A549 (cell line): ENCODE data around the gene ADCY1. TPM values are rescaled to one million over a fixed set of nuclear protein-coding genes. Genes with fewer than 3 reads are reported as not detected.

ENCODE experiments used
- ATAC-seq, 2 experiments: fragments of 200-7000 bp in 1 of 2; fragments of >200 bp in 1 of 2; cut with Nextera tagmentation in 1 of 2; cut with Tn5 transposase in 1 of 2; 3 replicates each; pipeline versions ENCODE4 v1.8.0 to v1.9.1; 2018 to 2020; ENCODE audit warnings: mild to moderate bottlenecking in 1 of 2, moderate library complexity in 1 of 2
- CTCF ChIA-PET: fragments of 300-600 bp; sonication (Branson Sonifier 250); formaldehyde crosslinking; extraction: SDS; loops from one replicate; lab custom pipeline; 2021; ENCODE audit warnings: antibody characterized with exemption, inconsistent platforms; lab: Yijun Ruan, JAX
- POLR2A ChIA-PET: fragments of 350-600 bp; formaldehyde crosslinking; extraction: SDS; loops from one replicate; lab custom pipeline; 2021; ENCODE audit warnings: antibody characterized with exemption, inconsistent platforms; lab: Yijun Ruan, JAX
- DNase-seq, 2 experiments: peaks; one replicate each; pipeline versions ENCODE4 v3.0.0 to v3.0.0-alpha.2; 2011 to 2016; ENCODE audit warnings: low read depth in 1 of 2, low spot score in 1 of 2
- FAIRE-seq: peaks from 2 replicates; lab custom pipeline; 2011; peaks lifted over from hg19 to GRCh38; lab: Jason Lieb, UNC
- H3K27ac ChIP-seq, 2 experiments: fragments of >200 bp; sonication (Bioruptor Twin); formaldehyde crosslinking; 3 replicates each; pipeline ENCODE4 v1.5.1; 2016 to 2017
- H3K4me1 ChIP-seq: fragments of >200 bp; sonication (Bioruptor Twin); formaldehyde crosslinking; 3 replicates; pipeline ENCODE4 v1.6.1; 2016
- H3K4me2 ChIP-seq: fragments of >200 bp; sonication (Bioruptor Twin); formaldehyde crosslinking; 3 replicates; pipeline ENCODE4 v1.6.1; 2016
- H3K4me3 ChIP-seq: fragments of >200 bp; sonication (Bioruptor Twin); formaldehyde crosslinking; 3 replicates; pipeline ENCODE4 v1.5.1; 2016
- H3K9me3 ChIP-seq: fragments of >200 bp; sonication (Bioruptor Twin); formaldehyde crosslinking; 3 replicates; pipeline ENCODE4 v1.6.1; 2016
- BHLHE40 ChIP-seq: IDR thresholded peaks from 2 replicates; pipeline ENCODE4 v1.6.1; 2012; ENCODE audit warnings: low read depth, low read length, inconsistent platforms
- CBX2 ChIP-seq: fragments of 200-600 bp; sonication (generic); IDR thresholded peaks from 2 replicates; pipeline ENCODE4 v1.6.1; 2016; ENCODE audit warnings: low read depth, mild to moderate bottlenecking, borderline replicate concordance
- CBX8 ChIP-seq: fragments of 200-600 bp; sonication (generic); IDR thresholded peaks from 2 replicates; pipeline ENCODE4 v1.6.1; 2016
- CEBPB ChIP-seq, 2 experiments: fragments of >200 bp in 1 of 2; sonication (Bioruptor Twin) in 1 of 2; formaldehyde crosslinking in 1 of 2; IDR thresholded peaks; 2 replicates each; pipeline ENCODE4 v1.6.1; 2012 to 2016
- CHD4 ChIP-seq: fragments of 200-600 bp; sonication (generic); IDR thresholded peaks from 2 replicates; pipeline ENCODE4 v1.6.1; 2016; ENCODE audit warnings: antibody characterized with exemption, mild to moderate bottlenecking, borderline replicate concordance
- EHMT2 ChIP-seq: fragments of 200-600 bp; sonication (generic); IDR thresholded peaks from 2 replicates; pipeline ENCODE4 v1.6.1; 2016; ENCODE audit warnings: antibody characterized with exemption, low read depth, mild to moderate bottlenecking, moderate library complexity
- EP300 ChIP-seq, 2 experiments: fragments of >200 bp; sonication (Bioruptor Twin); formaldehyde crosslinking; IDR thresholded peaks; 2 replicates in 1 of 2; 3 replicates in 1 of 2; pipeline ENCODE4 v1.6.1; 2016 to 2017
- ESRRA ChIP-seq: fragments of 150-350 bp; IDR thresholded peaks from 2 replicates; pipeline ENCODE4 v1.6.1; 2014; ENCODE audit warnings: mild to moderate bottlenecking, low read length, borderline replicate concordance
- FOSL2 ChIP-seq, 2 experiments: fragments of 450-650 bp in 1 of 2; fragments of >200 bp in 1 of 2; sonication (Bioruptor Twin) in 1 of 2; formaldehyde crosslinking; IDR thresholded peaks; 2 replicates each; pipeline versions ENCODE4 v1.5.0 to v1.6.1; 2016 to 2020; ENCODE audit warnings: mild to moderate bottlenecking in 1 of 2, moderate library complexity in 1 of 2
- GATA3 ChIP-seq: IDR thresholded peaks from 2 replicates; pipeline ENCODE4 v1.6.1; 2012; ENCODE audit warnings: borderline replicate concordance
- HES2 ChIP-seq: fragments of >200 bp; sonication (Bioruptor Twin); formaldehyde crosslinking; IDR thresholded peaks from 2 replicates; pipeline ENCODE4 v1.6.1; 2016
- HEYL ChIP-seq: fragments of 250-450 bp; sonication (Bioruptor Pico); IDR thresholded peaks from 2 replicates; pipeline ENCODE4 v1.8.0; 2021; ENCODE audit warnings: mild to moderate bottlenecking, moderate library complexity
- JUNB ChIP-seq: fragments of >200 bp; sonication (Bioruptor Twin); formaldehyde crosslinking; IDR thresholded peaks from 2 replicates; pipeline ENCODE4 v1.6.1; 2016
- KDM1A ChIP-seq: fragments of 200-600 bp; sonication (generic); IDR thresholded peaks from 2 replicates; pipeline ENCODE4 v1.6.1; 2016; ENCODE audit warnings: low read depth, mild to moderate bottlenecking
- KDM5A ChIP-seq: fragments of 200-600 bp; sonication (generic); IDR thresholded peaks from 2 replicates; pipeline ENCODE4 v1.6.1; 2016; ENCODE audit warnings: antibody characterized with exemption, mild to moderate bottlenecking
- MAFK ChIP-seq: fragments of 450-650 bp; IDR thresholded peaks from 2 replicates; pipeline ENCODE4 v1.6.1; 2014; ENCODE audit not compliant: partially characterized antibody
- MYC ChIP-seq: IDR thresholded peaks from 2 replicates; pipeline ENCODE4 v1.6.1; 2012; ENCODE audit warnings: mild to moderate bottlenecking, inconsistent platforms, low read length, improper control_type of control experiment, borderline replicate concordance
- NFE2L2 ChIP-seq: fragments of 150-350 bp; conservative IDR thresholded peaks from 2 replicates; pipeline ENCODE4 v1.6.1; 2014; ENCODE audit warnings: low read length
- NPAS2 ChIP-seq: fragments of 250-450 bp; sonication (Bioruptor Pico); IDR thresholded peaks from 2 replicates; pipeline ENCODE4 v1.8.0; 2022; ENCODE audit warnings: mild to moderate bottlenecking, moderate library complexity, borderline replicate concordance
- NR3C1 ChIP-seq: fragments of >200 bp; sonication (Bioruptor Twin); formaldehyde crosslinking; IDR thresholded peaks from 3 replicates; pipeline ENCODE4 v1.6.1; 2017
- POLR2A ChIP-seq: IDR thresholded peaks from 2 replicates; pipeline ENCODE4 v1.6.1; 2012; ENCODE audit warnings: mild to moderate bottlenecking, low read length
- SMC3 ChIP-seq: fragments of >200 bp; sonication (Bioruptor Twin); formaldehyde crosslinking; IDR thresholded peaks from 3 replicates; pipeline ENCODE4 v1.6.1; 2018; ENCODE audit warnings: inconsistent platforms
- SREBF2 ChIP-seq: fragments of 450-650 bp; IDR thresholded peaks from 2 replicates; pipeline ENCODE4 v1.6.1; 2014; ENCODE audit warnings: mild to moderate bottlenecking, moderate library complexity
- ZC3H11A ChIP-seq: fragments of 450-650 bp; IDR thresholded peaks from 2 replicates; pipeline ENCODE4 v1.6.1; 2014; ENCODE audit warnings: antibody characterized with exemption, mild to moderate bottlenecking
- ZFP36 ChIP-seq: fragments of 450-650 bp; IDR thresholded peaks from 2 replicates; pipeline ENCODE4 v1.6.1; 2014; ENCODE audit warnings: borderline replicate concordance; ENCODE audit not compliant: partially characterized antibody
- WGBS: methylation state at CpG from one replicate; pipeline ENCODE4 v1.1.6; 2017; ENCODE audit errors: missing lambda C conversion rate; 5-methylcytosine and 5-hydroxymethylcytosine counted together
- polyA plus RNA-seq, 4 experiments: library from polyadenylated mRNA; depleted of rRNA in 3 of 4; stranded (reverse); fragments of >200 nt; fragmentation: RNase III in 1 of 4; extraction: RNeasy Plus Mini Kit Qiagen cat#74134 plus additional on column Dnase treatment in 1 of 4; gene quantifications; 2 replicates in 3 of 4; 3 replicates in 1 of 4; pipeline ENCODE4 v1.2.3, GENCODE V29; 2011 to 2017
- TF ChIP-seq, protein P1 (sequence below): fragments of >200 bp; sonication (Bioruptor Twin); formaldehyde crosslinking; IDR thresholded peaks from 3 replicates; pipeline ENCODE4 v1.6.1; 2016
- TF ChIP-seq, protein P2 (sequence below): fragments of 150-350 bp; IDR thresholded peaks from 2 replicates; pipeline ENCODE4 v1.6.1; 2014; ENCODE audit warnings: low read depth, mild to moderate bottlenecking, low read length
- TF ChIP-seq, protein P3 (sequence below): IDR thresholded peaks from 2 replicates; pipeline ENCODE4 v1.6.1; 2012

The ADCY1 gene
- polyA plus RNA-seq, 2 of the 4 experiments (the other 2 are of a cell fraction), result 1.3 to 1.7 TPM

DNA sequence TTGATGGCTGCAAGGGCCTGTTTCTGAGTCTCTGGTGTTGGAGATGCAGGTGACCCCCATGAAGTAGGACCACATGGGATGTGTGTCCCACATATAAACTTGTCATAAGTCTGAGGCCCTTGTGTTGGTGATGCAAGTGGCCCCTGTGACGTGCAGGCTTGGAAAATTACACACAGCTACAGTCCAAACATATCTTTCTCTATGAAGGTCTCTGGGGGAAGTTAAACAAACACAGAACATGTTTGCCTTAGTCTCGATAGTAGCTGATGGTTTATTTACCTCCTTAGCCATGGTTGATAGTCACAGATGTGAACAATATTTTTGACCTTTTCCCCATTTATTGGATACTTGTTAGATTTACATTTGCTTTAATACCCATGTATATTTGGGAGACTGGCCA is 64.7 kb downstream of the ADCY1 start:
- ATAC-seq (no peak), DNase-seq (no peak), FAIRE-seq (no peak)
- Histone ChIP-seq H3K9me3 (no peaks in the 10 kb centered on the region), H3K4me1 (no peaks in the 10 kb centered on the region), H3K4me2 (no peak overlapping the region), H3K27ac (no peak overlapping the region), H3K4me3 (no peak overlapping the region)
- CTCF ChIA-PET, result interaction anchor here (1.0 kb wide), 1 partner anchor 8 kb away, joined by 3 read pairs; no protein-coding TSS in a partner anchor
- 19% methylated on average over 2 of the region's 2 CpGs for WGBS
- TF ChIP-seq MAFK (no peak), MYC (no peak), SREBF2 (no peak), EHMT2 (no peak), FOSL2 (IDR thresholded peaks at IDR 0.05) (no peak), FOSL2 (CRISPR knock-in tag; IDR thresholded peaks at IDR 0.05) (no peak), CBX2 (no peak), HEYL (no peak), HES2 (no peak), ZFP36 (no peak), CHD4 (no peak), GATA3 (no peak), EP300 (IDR thresholded peaks at IDR 0.05) (no peak), SMC3 (no peak), NR3C1 (no peak), BHLHE40 (no peak), KDM1A (no peak), NPAS2 (no peak), KDM5A (no peak)
- TF ChIP-seq, protein P1, sequence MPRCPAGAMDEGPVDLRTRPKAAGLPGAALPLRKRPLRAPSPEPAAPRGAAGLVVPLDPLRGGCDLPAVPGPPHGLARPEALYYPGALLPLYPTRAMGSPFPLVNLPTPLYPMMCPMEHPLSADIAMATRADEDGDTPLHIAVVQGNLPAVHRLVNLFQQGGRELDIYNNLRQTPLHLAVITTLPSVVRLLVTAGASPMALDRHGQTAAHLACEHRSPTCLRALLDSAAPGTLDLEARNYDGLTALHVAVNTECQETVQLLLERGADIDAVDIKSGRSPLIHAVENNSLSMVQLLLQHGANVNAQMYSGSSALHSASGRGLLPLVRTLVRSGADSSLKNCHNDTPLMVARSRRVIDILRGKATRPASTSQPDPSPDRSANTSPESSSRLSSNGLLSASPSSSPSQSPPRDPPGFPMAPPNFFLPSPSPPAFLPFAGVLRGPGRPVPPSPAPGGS, result no peak
- TF ChIP-seq, protein P2, sequence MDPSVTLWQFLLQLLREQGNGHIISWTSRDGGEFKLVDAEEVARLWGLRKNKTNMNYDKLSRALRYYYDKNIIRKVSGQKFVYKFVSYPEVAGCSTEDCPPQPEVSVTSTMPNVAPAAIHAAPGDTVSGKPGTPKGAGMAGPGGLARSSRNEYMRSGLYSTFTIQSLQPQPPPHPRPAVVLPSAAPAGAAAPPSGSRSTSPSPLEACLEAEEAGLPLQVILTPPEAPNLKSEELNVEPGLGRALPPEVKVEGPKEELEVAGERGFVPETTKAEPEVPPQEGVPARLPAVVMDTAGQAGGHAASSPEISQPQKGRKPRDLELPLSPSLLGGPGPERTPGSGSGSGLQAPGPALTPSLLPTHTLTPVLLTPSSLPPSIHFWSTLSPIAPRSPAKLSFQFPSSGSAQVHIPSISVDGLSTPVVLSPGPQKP, result no peak
- POLR2A ChIA-PET, result no interaction called here

DNA sequence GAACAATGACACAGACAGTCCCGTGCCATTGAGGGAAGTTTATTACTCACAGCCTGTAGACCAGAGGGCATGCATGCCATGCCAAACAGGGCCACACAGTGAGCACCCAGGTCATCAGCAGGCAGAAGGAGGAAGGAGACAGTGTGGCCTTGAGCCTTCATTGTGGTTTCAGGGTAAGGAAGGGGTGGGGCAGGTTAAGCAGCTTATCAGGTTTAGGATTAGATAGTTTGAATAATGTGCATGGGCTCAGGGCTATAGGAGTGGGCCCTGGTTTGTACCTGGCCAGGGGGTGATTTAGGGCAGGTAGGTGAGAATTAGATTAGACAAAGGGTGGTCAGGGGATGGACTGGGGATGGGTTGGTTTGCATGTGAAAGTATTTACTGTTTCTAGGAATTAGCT is 67.9 kb downstream of the ADCY1 start:
- ChIA-PET POLR2A (no interaction called here), CTCF (interaction anchor here (1.0 kb wide), 1 partner anchor 21 kb away, joined by 3 read pairs; no protein-coding TSS in a partner anchor)
- H3K27ac ChIP-seq, result no peak overlapping the region
- DNase-seq (no peak), FAIRE-seq (no peak), ATAC-seq (no peak)
- no peak overlapping the region for H3K4me3 ChIP-seq
- H3K4me1 ChIP-seq, result no peaks in the 10 kb centered on the region
- no peaks in the 10 kb centered on the region for H3K9me3 ChIP-seq
- no peak for TF ChIP-seq FOSL2 (IDR thresholded peaks at IDR 0.05)
- TF ChIP-seq FOSL2 (CRISPR knock-in tag; IDR thresholded peaks at IDR 0.05), result no peak
- TF ChIP-seq BHLHE40, result no peak
- TF ChIP-seq JUNB, result no peak
- TF ChIP-seq ZC3H11A, result no peak
- TF ChIP-seq, protein P3, sequence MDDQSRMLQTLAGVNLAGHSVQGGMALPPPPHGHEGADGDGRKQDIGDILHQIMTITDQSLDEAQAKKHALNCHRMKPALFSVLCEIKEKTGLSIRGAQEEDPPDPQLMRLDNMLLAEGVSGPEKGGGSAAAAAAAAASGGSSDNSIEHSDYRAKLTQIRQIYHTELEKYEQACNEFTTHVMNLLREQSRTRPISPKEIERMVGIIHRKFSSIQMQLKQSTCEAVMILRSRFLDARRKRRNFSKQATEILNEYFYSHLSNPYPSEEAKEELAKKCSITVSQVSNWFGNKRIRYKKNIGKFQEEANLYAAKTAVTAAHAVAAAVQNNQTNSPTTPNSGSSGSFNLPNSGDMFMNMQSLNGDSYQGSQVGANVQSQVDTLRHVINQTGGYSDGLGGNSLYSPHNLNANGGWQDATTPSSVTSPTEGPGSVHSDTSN, result no peak
- no peak for TF ChIP-seq CBX8
- TF ChIP-seq EP300 (IDR thresholded peaks at IDR 0.05), result no peak
- TF ChIP-seq POLR2A, result no peak
- TF ChIP-seq CEBPB (IDR thresholded peaks at IDR 0.05), result no peak
- TF ChIP-seq, protein P2, result no peak
- TF ChIP-seq HEYL, result no peak
- TF ChIP-seq NFE2L2, result no peak
- TF ChIP-seq CHD4, result no peak
- TF ChIP-seq NPAS2, result no peak
- TF ChIP-seq ESRRA, result no peak
- TF ChIP-seq NR3C1, result no peak
- WGBS, result 14% methylated on average over 1 of the region's 1 CpG
- no peak overlapping the region for H3K4me2 ChIP-seq
